ENCODE data around the gene C1orf198. TPM values are rescaled to one million over a fixed set of nuclear protein-coding genes. Genes with fewer than 3 reads are reported as not detected.

Gene C1orf198
- total and polyA plus RNA-seq, 12 donors, result 26.0 to 66.0 (median 42.9) TPM

GRCh38 chr1:230866171-230867070 lies 1.9 kb downstream of the C1orf198 start:
- Histone ChIP-seq H3K27ac (peak overlapping the region; percentile 45 to 96 (median 90)), H3K36me3 (peaks cover 0 to 5% (median 0%) of the 10 kb centered on the region in 9 donors), H3K4me1 (peaks cover 29 to 74% (median 68%) of the 10 kb centered on the region in 9 donors), H3K27me3 (peaks cover 0 to 27% (median 0%) of the 10 kb centered on the region in 7 donors), H3K4me3 (peak overlapping the region; percentile 61 to 95 (median 92)), H3K9me3 (no peaks in the 10 kb centered on the region)
- ATAC-seq, result peak in 6 of 8 donors; percentile 17 to 65 (median 46)
- intact Hi-C loops (cut with DNase I), result loop anchor here in 8 of 10 donors (2.0 to 10.0 kb wide), 6 partner anchors 39 to 59 kb away; no protein-coding TSS in a partner anchor
- 36% methylated on average over 9 of the region's 9 CpGs for WGBS, 2 donors
- no peak for DNase-seq
- no peak for TF ChIP-seq CTCF (IDR thresholded peaks at IDR 0.05)

- peaks cover 0 to 27% (median 0%) of the 10 kb centered on the region in 7 donors for H3K27me3 ChIP-seq
- peaks cover 29 to 83% (median 72%) of the 10 kb centered on the region in 9 donors for H3K4me1 ChIP-seq
- H3K4me3 ChIP-seq, result peak overlapping the region in 2 of 10 donors; percentile 95
- ATAC-seq (no peak), DNase-seq (no peak)
- TF ChIP-seq CTCF (IDR thresholded peaks at IDR 0.05), result no peak
- peak overlapping the region in 9 of 10 donors; percentile 8 to 96 (median 90) for H3K27ac ChIP-seq
- H3K36me3 ChIP-seq, result peaks cover 0 to 9% (median 0%) of the 10 kb centered on the region in 9 donors
- intact Hi-C loops (cut with DNase I), result loop anchor here in 7 of 10 donors (5.0 to 10.0 kb wide), 5 partner anchors 38 to 58 kb away; no protein-coding TSS in a partner anchor
- 74 to 82% methylated on average over 8 of the region's 8 CpGs for WGBS, 2 donors
- no peaks in the 10 kb centered on the region for H3K9me3 ChIP-seq
These were observed 3.1 kb downstream of the C1orf198 start for GRCh38 chr1:230865062-230865817.

- Histone ChIP-seq H3K36me3 (peaks cover 0 to 9% (median 0%) of the 10 kb centered on the region in 9 donors), H3K4me1 (peaks cover 29 to 88% (median 72%) of the 10 kb centered on the region in 9 donors), H3K4me3 (peak overlapping the region in 2 of 10 donors; percentile 1 to 95), H3K27me3 (peaks cover 0 to 20% (median 0%) of the 10 kb centered on the region in 7 donors), H3K9me3 (no peaks in the 10 kb centered on the region), H3K27ac (peak overlapping the region in 9 of 10 donors; percentile 16 to 96 (median 62))
- WGBS, 2 donors, result 39 to 57% methylated on average over 9 of the region's 9 CpGs
- DNase-seq, result no peak
- TF ChIP-seq CTCF (IDR thresholded peaks at IDR 0.05), result no peak
- ATAC-seq, result no peak
- intact Hi-C loops (cut with DNase I), result loop anchor here in 3 of 10 donors (5.0 to 10.0 kb wide), 2 partner anchors 50 to 57 kb away; no protein-coding TSS in a partner anchor
These were observed 3.9 kb downstream of the C1orf198 start for GRCh38 chr1:230864441-230864840.

GRCh38 chr1:230863449-230863848 lies 4.9 kb downstream of the C1orf198 start:
- H3K27ac ChIP-seq, result peak overlapping the region; percentile 17 to 96 (median 62)
- 48 to 58% methylated on average over 6 of the region's 6 CpGs for WGBS, 2 donors
- DNase-seq, result no peak
- intact Hi-C loops (cut with DNase I), result loop anchor here in 4 of 10 donors (2.0 to 10.0 kb wide), 3 partner anchors 15 to 56 kb away; no protein-coding TSS in a partner anchor
- TF ChIP-seq CTCF (IDR thresholded peaks at IDR 0.05), result no peak
- H3K9me3 ChIP-seq, result no peaks in the 10 kb centered on the region
- H3K27me3 ChIP-seq, result peaks cover 0 to 12% (median 0%) of the 10 kb centered on the region in 7 donors
- H3K36me3 ChIP-seq, result peaks cover 0 to 9% (median 0%) of the 10 kb centered on the region in 9 donors
- no peak overlapping the region for H3K4me3 ChIP-seq
- peak in 4 of 8 donors; percentile 20 to 38 (median 30) for ATAC-seq
- peaks cover 32 to 92% (median 74%) of the 10 kb centered on the region in 9 donors for H3K4me1 ChIP-seq
